ENCODE results near the gene PRKG1.

Gene PRKG1

GRCh38 chr10:52332815-52333214 is 1258.5 kb downstream of the PRKG1 start:
- FAIRE-seq (no peak), DNase-seq (ENCODE audit: insufficient read length) (no peak)
- TF ChIP-seq TAF1 (IDR thresholded peaks at IDR 0.05; ENCODE audit: borderline replicate concordance, low read depth, low read length) (no peak), POLR2A (IDR thresholded peaks at IDR 0.05; ENCODE audit: low read depth, low read length) (no peak), POLR2AphosphoS5 (IDR thresholded peaks at IDR 0.05; ENCODE audit: low read depth, low read length) (no peak)

- no peak for FAIRE-seq
- TF ChIP-seq POLR2A (IDR thresholded peaks at IDR 0.05; ENCODE audit: low read depth, low read length) (no peak), TAF1 (IDR thresholded peaks at IDR 0.05; ENCODE audit: borderline replicate concordance, low read depth, low read length) (no peak), POLR2AphosphoS5 (IDR thresholded peaks at IDR 0.05; ENCODE audit: low read depth, low read length) (no peak)
Observed at GRCh38 chr10:52334595-52334994, 1260.3 kb downstream of the PRKG1 start.

GRCh38 chr10:52335665-52336064 is 1261.4 kb downstream of the PRKG1 start:
- TF ChIP-seq POLR2A (IDR thresholded peaks at IDR 0.05; ENCODE audit: low read depth, low read length) = no peak
- TF ChIP-seq TAF1 (IDR thresholded peaks at IDR 0.05; ENCODE audit: borderline replicate concordance, low read depth, low read length) = no peak
- no peak for TF ChIP-seq POLR2AphosphoS5 (IDR thresholded peaks at IDR 0.05; ENCODE audit: low read depth, low read length)
- DNase-seq (ENCODE audit: insufficient read length) = no peak
- no peak for FAIRE-seq

More at GRCh38 chr10:52334595-52334994, 1260.3 kb downstream of the PRKG1 start:
- DNase-seq (ENCODE audit: insufficient read length) = no peak

- FAIRE-seq (no peak), DNase-seq (ENCODE audit: insufficient read length) (no peak)
- TF ChIP-seq POLR2A (IDR thresholded peaks at IDR 0.05; ENCODE audit: low read depth, low read length) = no peak
- TF ChIP-seq TAF1 (IDR thresholded peaks at IDR 0.05; ENCODE audit: borderline replicate concordance, low read depth, low read length) = no peak
- TF ChIP-seq POLR2AphosphoS5 (IDR thresholded peaks at IDR 0.05; ENCODE audit: low read depth, low read length) = no peak
Observed at GRCh38 chr10:52337225-52337624, 1262.9 kb downstream of the PRKG1 start.

- no peak for TF ChIP-seq POLR2AphosphoS5 (IDR thresholded peaks at IDR 0.05; ENCODE audit: low read depth, low read length)
- no peak for TF ChIP-seq POLR2A (IDR thresholded peaks at IDR 0.05; ENCODE audit: low read depth, low read length)
- no peak for TF ChIP-seq TAF1 (IDR thresholded peaks at IDR 0.05; ENCODE audit: borderline replicate concordance, low read depth, low read length)
- FAIRE-seq = no peak
Observed at GRCh38 chr10:52343439-52343838, 1269.2 kb downstream of the PRKG1 start.

GRCh38 chr10:52346394-52347326 is 1272.4 kb downstream of the PRKG1 start:
- DNase-seq (ENCODE audit: insufficient read length) = no peak
- no peak for FAIRE-seq

More at GRCh38 chr10:52343439-52343838, 1269.2 kb downstream of the PRKG1 start:
- DNase-seq (ENCODE audit: insufficient read length) = no peak

GRCh38 chr10:52347327-52347667 is 1273.0 kb downstream of the PRKG1 start:
- TF ChIP-seq POLR2A (IDR thresholded peaks at IDR 0.05; ENCODE audit: low read depth, low read length) (no peak), POLR2AphosphoS5 (IDR thresholded peaks at IDR 0.05; ENCODE audit: low read depth, low read length) (no peak), TAF1 (IDR thresholded peaks at IDR 0.05; ENCODE audit: borderline replicate concordance, low read depth, low read length) (no peak)
- DNase-seq (ENCODE audit: insufficient read length) (no peak), FAIRE-seq (no peak)

More at GRCh38 chr10:52346394-52347326, 1272.4 kb downstream of the PRKG1 start:
- TF ChIP-seq POLR2AphosphoS5 (IDR thresholded peaks at IDR 0.05; ENCODE audit: low read depth, low read length) = no peak
- no peak for TF ChIP-seq POLR2A (IDR thresholded peaks at IDR 0.05; ENCODE audit: low read depth, low read length)
- TF ChIP-seq TAF1 (IDR thresholded peaks at IDR 0.05; ENCODE audit: borderline replicate concordance, low read depth, low read length) = no peak
